PC-3 (cell line): Measurements from ENCODE around the gene ZMYND11. TPM values are rescaled to one million over a fixed set of nuclear protein-coding genes. Genes with fewer than 3 reads are reported as not detected.

Experiments used
- ATAC-seq: fragments of 200-7000 bp; cut with Tn5 transposase; 2 replicates; pipeline ENCODE4 v1.9.1; 2020; ENCODE audit warnings: mild to moderate bottlenecking, moderate library complexity
- BruUV-seq: library from RNA; stranded (reverse); fragments of 400-500 nt; replicated peaks from 2 replicates; lab custom pipeline; 2021; lab: Mats Ljungman, UMichigan
- CTCF ChIA-PET: fragments of 300-600 bp; sonication (Branson Sonifier 250); formaldehyde crosslinking; loops from one replicate; lab custom pipeline; 2022; ENCODE audit warnings: antibody characterized with exemption; lab: Charles Lee
- POLR2A ChIA-PET: fragments of 300-600 bp; sonication (Branson Sonifier 250); formaldehyde crosslinking; loops from one replicate; lab custom pipeline; 2022; ENCODE audit warnings: antibody characterized with exemption; ENCODE audit not compliant: unreplicated experiment; lab: Charles Lee
- DNase-seq: peaks from one replicate; pipeline ENCODE4 v3.0.0-alpha.2; 2015
- H2AFZ ChIP-seq: fragments of 300-600 bp; sonication (generic); 2 replicates; pipeline ENCODE4 v1.6.0; 2016; ENCODE audit warnings: antibody characterized with exemption, low read length
- H3F3A ChIP-seq: fragments of 300-600 bp; sonication (generic); one replicate; pipeline ENCODE4 v1.6.0; 2017; ENCODE audit warnings: antibody characterized with exemption, low read length, control low read depth, mild to moderate bottlenecking; ENCODE audit not compliant: unreplicated experiment
- H3K27ac ChIP-seq: fragments of 300-600 bp; sonication (generic); 2 replicates; pipeline ENCODE4 v1.5.1; 2016; ENCODE audit warnings: mild to moderate bottlenecking, low read length
- H3K27me3 ChIP-seq: fragments of 300-600 bp; sonication (generic); 2 replicates; pipeline ENCODE4 v1.6.1; 2016; ENCODE audit warnings: low read length, mixed read lengths
- H3K36me3 ChIP-seq: fragments of 300-600 bp; sonication (generic); 2 replicates; pipeline ENCODE4 v1.6.1; 2016; ENCODE audit warnings: low read depth, mixed run types, low read length, mixed read lengths
- H3K4me1 ChIP-seq: fragments of 300-600 bp; sonication (generic); 2 replicates; pipeline ENCODE4 v1.5.1; 2016; ENCODE audit warnings: low read length; ENCODE audit not compliant: insufficient read depth
- H3K4me2 ChIP-seq: fragments of 300-600 bp; sonication (generic); 2 replicates; pipeline ENCODE4 v1.6.0; 2016; ENCODE audit warnings: low read length
- H3K4me3 ChIP-seq: fragments of 300-600 bp; sonication (generic); 2 replicates; pipeline ENCODE4 v1.5.1; 2016; ENCODE audit warnings: mild to moderate bottlenecking, low read length, mixed read lengths
- H3K79me2 ChIP-seq: fragments of 300-600 bp; sonication (generic); 2 replicates; pipeline ENCODE4 v1.6.1; 2017; ENCODE audit warnings: low read length, mixed read lengths
- H3K9ac ChIP-seq: fragments of 300-600 bp; sonication (generic); 2 replicates; pipeline ENCODE4 v1.6.0; 2016; ENCODE audit warnings: mild to moderate bottlenecking, low read length
- H3K9me2 ChIP-seq: fragments of 300-600 bp; sonication (generic); replicated peaks from 2 replicates; pipeline ENCODE4 v1.6.1; 2016; ENCODE audit warnings: mixed run types, low read length, mixed read lengths
- H3K9me3 ChIP-seq: fragments of 300-600 bp; sonication (generic); 2 replicates; pipeline ENCODE4 v1.6.1; 2016; ENCODE audit warnings: low read length, mixed read lengths
- H4K20me1 ChIP-seq: fragments of 300-600 bp; sonication (generic); 2 replicates; pipeline ENCODE4 v1.6.1; 2016; ENCODE audit warnings: low read length, mixed read lengths
- EZH2 ChIP-seq: fragments of 300-600 bp; sonication (generic); IDR thresholded peaks from one replicate; pipeline ENCODE4 v1.6.1; 2017; ENCODE audit warnings: antibody characterized with exemption, mild to moderate bottlenecking, low read length; ENCODE audit not compliant: unreplicated experiment
- EZH2phosphoT487 ChIP-seq: fragments of 300-600 bp; sonication (generic); IDR thresholded peaks from 2 replicates; pipeline ENCODE4 v1.6.1; 2018; ENCODE audit warnings: mild to moderate bottlenecking, antibody characterized with exemption, low read length, borderline replicate concordance
- intact Hi-C: fragments of 100-400 bp; cut with micrococcal nuclease; formaldehyde crosslinking; loops from 2 replicates; pipeline ENCODE4 v1.9.0; 2023
- total RNA-seq: library from RNA; depleted of rRNA; stranded (reverse); fragments of >200 nt; gene quantifications from 2 replicates; pipeline ENCODE4 v1.2.3, GENCODE V29; 2014
- TF ChIP-seq, protein P1 (sequence below): fragments of 300-600 bp; sonication (generic); conservative IDR thresholded peaks from 2 replicates; pipeline ENCODE4 v1.5.1; 2017; ENCODE audit warnings: antibody characterized with exemption, low read depth, mild to moderate bottlenecking, low read length

Gene ZMYND11
- total RNA-seq, 1 experiment from 2014 or later = 17.1 TPM

DNA sequence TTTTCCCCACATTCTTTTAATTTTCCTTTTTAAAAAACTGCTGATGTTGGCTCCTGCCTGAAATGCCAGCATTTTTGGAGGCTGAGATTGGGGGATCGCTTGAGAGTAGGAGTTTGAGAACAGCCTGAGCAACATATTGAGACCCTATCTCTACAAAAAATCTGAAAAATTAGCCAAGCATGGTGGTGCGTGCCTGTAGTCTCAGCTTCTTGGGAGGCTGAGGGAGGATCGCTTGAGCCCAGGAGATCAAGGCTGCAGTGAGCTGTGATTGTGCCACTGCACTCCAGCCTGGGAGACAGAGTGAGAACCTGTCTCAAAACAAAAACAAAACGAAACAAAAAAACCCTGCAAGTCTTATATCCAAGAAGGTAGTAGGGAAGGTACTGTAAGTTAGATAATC is 51.7 kb downstream of the ZMYND11 start:
- Histone ChIP-seq H3K79me2 (no peaks in the 10 kb centered on the region), H2AFZ (no peak overlapping the region), H3K4me2 (no peak overlapping the region), H3K4me3 (no peak overlapping the region), H3K36me3 (no peaks in the 10 kb centered on the region), H4K20me1 (no peaks in the 10 kb centered on the region), H3F3A (no peaks in the 10 kb centered on the region), H3K9me2 (no peaks in the 10 kb centered on the region), H3K9me3 (no peaks in the 10 kb centered on the region), H3K9ac (no peak overlapping the region), H3K27ac (no peak overlapping the region), H3K4me1 (peaks cover 9% of the 10 kb centered on the region; the same call in 1 of the 2 replicates), H3K27me3 (no peaks in the 10 kb centered on the region)
- ATAC-seq (no peak), DNase-seq (no peak)
- intact Hi-C loops = no loop called here
- no TSS peak for BruUV-seq
- ChIA-PET CTCF (no interaction called here), POLR2A (no interaction called here)
- TF ChIP-seq EZH2phosphoT487 (no peak), EZH2 (no peak)
- TF ChIP-seq, protein P1, sequence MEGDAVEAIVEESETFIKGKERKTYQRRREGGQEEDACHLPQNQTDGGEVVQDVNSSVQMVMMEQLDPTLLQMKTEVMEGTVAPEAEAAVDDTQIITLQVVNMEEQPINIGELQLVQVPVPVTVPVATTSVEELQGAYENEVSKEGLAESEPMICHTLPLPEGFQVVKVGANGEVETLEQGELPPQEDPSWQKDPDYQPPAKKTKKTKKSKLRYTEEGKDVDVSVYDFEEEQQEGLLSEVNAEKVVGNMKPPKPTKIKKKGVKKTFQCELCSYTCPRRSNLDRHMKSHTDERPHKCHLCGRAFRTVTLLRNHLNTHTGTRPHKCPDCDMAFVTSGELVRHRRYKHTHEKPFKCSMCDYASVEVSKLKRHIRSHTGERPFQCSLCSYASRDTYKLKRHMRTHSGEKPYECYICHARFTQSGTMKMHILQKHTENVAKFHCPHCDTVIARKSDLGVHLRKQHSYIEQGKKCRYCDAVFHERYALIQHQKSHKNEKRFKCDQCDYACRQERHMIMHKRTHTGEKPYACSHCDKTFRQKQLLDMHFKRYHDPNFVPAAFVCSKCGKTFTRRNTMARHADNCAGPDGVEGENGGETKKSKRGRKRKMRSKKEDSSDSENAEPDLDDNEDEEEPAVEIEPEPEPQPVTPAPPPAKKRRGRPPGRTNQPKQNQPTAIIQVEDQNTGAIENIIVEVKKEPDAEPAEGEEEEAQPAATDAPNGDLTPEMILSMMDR = no peak

GRCh38 chr10:188546-188945 is 53.3 kb downstream of the ZMYND11 start:
- TF ChIP-seq EZH2phosphoT487 (no peak), EZH2 (no peak)
- TF ChIP-seq, protein P1 = no peak
- CTCF ChIA-PET = no interaction called here
- Histone ChIP-seq H3K27me3 (no peaks in the 10 kb centered on the region), H3F3A (no peaks in the 10 kb centered on the region), H3K9me2 (no peaks in the 10 kb centered on the region), H3K27ac (peak overlapping the region; percentile 54), H3K4me1 (peaks cover 11% of the 10 kb centered on the region; the same call in 1 of the 2 replicates), H2AFZ (no peak overlapping the region), H3K4me2 (no peak overlapping the region), H3K4me3 (no peak overlapping the region), H4K20me1 (no peaks in the 10 kb centered on the region), H3K9me3 (no peaks in the 10 kb centered on the region), H3K9ac (no peak overlapping the region), H3K36me3 (no peaks in the 10 kb centered on the region), H3K79me2 (no peaks in the 10 kb centered on the region)
- no TSS peak for BruUV-seq
- POLR2A ChIA-PET = no interaction called here
- DNase-seq = no peak
- intact Hi-C loops = no loop called here
- peak; percentile 66 for ATAC-seq

- H3K9me3 ChIP-seq = no peaks in the 10 kb centered on the region
- BruUV-seq = no TSS peak
- DNase-seq = no peak
- no peak for ATAC-seq
- H3K79me2 ChIP-seq = no peaks in the 10 kb centered on the region
- H3F3A ChIP-seq = no peaks in the 10 kb centered on the region
- H3K4me3 ChIP-seq = no peak overlapping the region
- intact Hi-C loops = no loop called here
- H3K9ac ChIP-seq = no peak overlapping the region
- TF ChIP-seq, protein P1 = no peak
- TF ChIP-seq EZH2phosphoT487 = no peak
- no peak for TF ChIP-seq EZH2
- H4K20me1 ChIP-seq = no peaks in the 10 kb centered on the region
- H3K4me2 ChIP-seq = no peak overlapping the region
- H3K9me2 ChIP-seq = no peaks in the 10 kb centered on the region
- POLR2A ChIA-PET = no interaction called here
- no peaks in the 10 kb centered on the region for H3K27me3 ChIP-seq
- no peak overlapping the region for H2AFZ ChIP-seq
- no peak overlapping the region for H3K27ac ChIP-seq
- H3K4me1 ChIP-seq = peaks cover 11% of the 10 kb centered on the region; the same call in 1 of the 2 replicates
- no peaks in the 10 kb centered on the region for H3K36me3 ChIP-seq
- CTCF ChIA-PET = no interaction called here
Measured at GRCh38 chr10:190216-190615, 55.0 kb downstream of the ZMYND11 start.
